Neural cell (in vitro differentiated cells): ENCODE results near the gene MGAT4B. TPM values are rescaled to one million over a fixed set of nuclear protein-coding genes. Genes with fewer than 3 reads are reported as not detected.

Experiments
- H2AFZ ChIP-seq: fragments of 200-600, 300-800 bp; sonication (generic), shearing (Covaris generic); 2 replicates; pipeline ENCODE4 v1.6.0; 2014; ENCODE audit warnings: low read depth, mild to moderate bottlenecking, antibody characterized with exemption, low read length, moderate library complexity
- H3F3A ChIP-seq: fragments of 200-600 bp; shearing (Covaris generic); 2 replicates; pipeline ENCODE4 v1.6.1; 2016; ENCODE audit warnings: mild to moderate bottlenecking, moderate library complexity, mixed read lengths, antibody characterized with exemption, low read length; ENCODE audit not compliant: insufficient read depth, poor library complexity, severe bottlenecking
- H3K27ac ChIP-seq: fragments of 200-600, 300-800 bp; sonication (generic), shearing (Covaris generic); 2 replicates; pipeline ENCODE4 v1.5.1; 2014; ENCODE audit warnings: mild to moderate bottlenecking, low read length, moderate library complexity
- H3K27me3 ChIP-seq: fragments of 300-800, 200-600 bp; sonication (generic), shearing (Covaris generic); 2 replicates; pipeline ENCODE4 v1.6.0; 2014; ENCODE audit warnings: mild to moderate bottlenecking, low read depth, low read length, moderate library complexity; ENCODE audit not compliant: insufficient read depth
- H3K36me3 ChIP-seq: fragments of 300-800, 200-600 bp; sonication (generic), shearing (Covaris generic); 2 replicates; pipeline ENCODE4 v1.5.1; 2014; ENCODE audit warnings: mild to moderate bottlenecking, antibody characterized with exemption, low read length, moderate library complexity; ENCODE audit not compliant: insufficient read depth
- H3K4me2 ChIP-seq: fragments of 300-800, 200-600 bp; sonication (generic), shearing (Covaris generic); 2 replicates; pipeline ENCODE4 v1.6.0; 2014; ENCODE audit warnings: mild to moderate bottlenecking, low read length
- H3K4me3 ChIP-seq: fragments of 300-800, 200-600 bp; sonication (generic), shearing (Covaris generic); 2 replicates; pipeline ENCODE4 v1.5.1; 2014; ENCODE audit warnings: mild to moderate bottlenecking, low read length, moderate library complexity
- H3K79me2 ChIP-seq: fragments of 200-600 bp; shearing (Covaris generic); replicated peaks from 2 replicates; pipeline ENCODE4 v1.6.0; 2014; ENCODE audit warnings: mild to moderate bottlenecking, low read length, moderate library complexity; ENCODE audit not compliant: insufficient read depth
- H3K9ac ChIP-seq: fragments of 300-800, 200-600 bp; sonication (generic), shearing (Covaris generic); 2 replicates; pipeline ENCODE4 v1.6.1; 2016; ENCODE audit warnings: mild to moderate bottlenecking, low read length, mixed read lengths
- H3K9me2 ChIP-seq: fragments of 200-600 bp; shearing (Covaris generic); 2 replicates; pipeline ENCODE4 v1.6.1; 2016; ENCODE audit warnings: mild to moderate bottlenecking, low read length, mixed read lengths; ENCODE audit not compliant: insufficient read depth
- H3K9me3 ChIP-seq: fragments of 200-600, 300-800 bp; sonication (generic), shearing (Covaris generic); 2 replicates; pipeline ENCODE4 v1.6.1; 2016; ENCODE audit warnings: mild to moderate bottlenecking, mixed run types, low read length, moderate library complexity, mixed read lengths
- H4K20me1 ChIP-seq: fragments of 200-600 bp; shearing (Covaris generic); 2 replicates; pipeline ENCODE4 v1.6.1; 2016; ENCODE audit warnings: mild to moderate bottlenecking, mixed run types; ENCODE audit not compliant: insufficient read depth
- CTCF ChIP-seq: fragments of 450-650 bp; IDR thresholded peaks from 2 replicates; pipeline ENCODE4 v1.5.1; 2014; ENCODE audit warnings: antibody characterized with exemption, mild to moderate bottlenecking, moderate library complexity; ENCODE audit not compliant: poor library complexity, severe bottlenecking
- EP300 ChIP-seq: fragments of 450-650 bp; conservative IDR thresholded peaks from 2 replicates; pipeline ENCODE4 v1.6.1; 2014; ENCODE audit warnings: antibody characterized with exemption, mild to moderate bottlenecking, moderate library complexity; ENCODE audit not compliant: poor library complexity, severe bottlenecking
- MXI1 ChIP-seq: fragments of 450-650 bp; conservative IDR thresholded peaks from 2 replicates; pipeline ENCODE4 v1.6.1; 2014; ENCODE audit warnings: antibody characterized with exemption, mild to moderate bottlenecking; ENCODE audit not compliant: poor library complexity, severe bottlenecking
- POLR2AphosphoS5 ChIP-seq: IDR thresholded peaks from 2 replicates; pipeline ENCODE4 v1.6.1; 2012
- REST ChIP-seq: IDR thresholded peaks from 2 replicates; pipeline ENCODE4 v1.6.1; 2012; ENCODE audit warnings: borderline replicate concordance
- polyA plus RNA-seq: library from polyadenylated mRNA; depleted of rRNA; stranded (reverse); fragments of >200 nt; gene quantifications from 2 replicates; pipeline ENCODE4 v1.2.3, GENCODE V29; 2014

Gene MGAT4B
- polyA plus RNA-seq, 1 donor from 2014 or later: 70.6 TPM

DNA sequence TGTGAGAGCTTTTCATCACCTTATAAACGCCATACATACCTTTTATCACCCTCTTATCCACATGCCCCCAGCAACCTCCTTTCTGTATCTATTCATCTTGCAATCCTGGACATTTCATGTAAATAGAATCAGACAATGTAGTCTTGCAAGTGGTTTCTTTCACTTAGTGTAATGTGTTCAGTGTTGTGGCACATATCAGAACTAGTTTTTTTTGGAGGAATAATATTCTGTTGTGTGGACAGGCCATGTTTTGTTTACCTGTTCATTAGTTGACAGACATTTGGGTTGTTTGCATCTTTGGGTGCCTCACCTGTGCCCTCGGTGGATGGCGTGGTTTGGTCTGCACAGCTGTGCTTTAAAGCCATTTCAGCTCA is 15.4 kb upstream of the MGAT4B start:
- peaks cover 4% of the 10 kb centered on the region for H3K27me3 ChIP-seq
- H3K9me3 ChIP-seq: no peaks in the 10 kb centered on the region
- H3K9ac ChIP-seq: peak overlapping the region; percentile 92
- no peaks in the 10 kb centered on the region for H4K20me1 ChIP-seq
- H3K79me2 ChIP-seq: peaks cover 12% of the 10 kb centered on the region
- TF ChIP-seq MXI1 (no peak), CTCF (no peak), EP300 (no peak)
- peak overlapping the region; percentile 99 for H3K4me3 ChIP-seq
- H3K9me2 ChIP-seq: no peaks in the 10 kb centered on the region
- no peaks in the 10 kb centered on the region for H3K36me3 ChIP-seq
- H2AFZ ChIP-seq: no peak overlapping the region
- no peak overlapping the region for H3K27ac ChIP-seq
- no peaks in the 10 kb centered on the region for H3F3A ChIP-seq
- H3K4me2 ChIP-seq: peak overlapping the region; percentile 75

DNA sequence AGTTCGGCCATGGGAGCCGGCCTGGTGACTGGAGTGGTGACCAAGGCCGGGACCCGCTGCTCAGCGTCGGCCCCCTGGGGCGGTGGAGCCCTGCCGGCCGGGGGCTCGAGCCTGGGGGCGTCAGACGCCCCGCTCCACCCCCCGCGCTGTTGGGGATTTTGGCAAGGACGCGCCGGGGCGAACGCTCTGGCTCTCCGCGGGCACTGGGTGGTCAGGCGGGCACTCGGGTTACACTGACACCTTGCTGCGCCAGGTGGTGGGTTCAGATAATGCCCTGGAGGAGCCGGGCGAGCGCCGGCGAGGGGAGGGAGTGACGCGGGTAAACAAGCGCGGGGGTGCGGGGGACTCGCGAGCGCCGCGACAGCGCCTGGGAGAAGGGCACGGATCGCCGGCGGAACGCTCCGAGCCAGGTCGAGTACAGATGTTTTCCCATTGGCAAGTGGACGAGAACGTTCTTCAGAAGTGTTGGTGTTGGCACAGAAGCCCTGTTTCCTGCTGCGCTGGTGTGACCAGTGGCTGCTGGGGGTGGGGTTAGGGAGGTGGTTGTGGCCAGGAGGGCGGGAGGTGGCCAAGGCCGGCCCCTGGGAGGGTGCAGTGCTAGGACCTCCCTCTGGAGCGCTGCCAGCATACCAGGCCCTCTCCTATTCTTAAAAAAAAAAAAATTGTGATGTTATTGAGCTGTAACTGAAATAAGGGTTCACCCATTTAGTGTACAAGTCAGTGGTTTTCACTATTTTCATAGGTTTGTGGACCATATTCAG is 14.8 kb upstream of the MGAT4B start:
- Histone ChIP-seq H3F3A (no peaks in the 10 kb centered on the region), H3K79me2 (peaks cover 12% of the 10 kb centered on the region), H3K27me3 (peaks cover 4% of the 10 kb centered on the region), H2AFZ (no peak overlapping the region), H3K27ac (peak overlapping the region; percentile 80), H3K36me3 (no peaks in the 10 kb centered on the region), H4K20me1 (no peaks in the 10 kb centered on the region), H3K9ac (peak overlapping the region; percentile 92), H3K4me2 (peak overlapping the region; percentile 75), H3K9me2 (no peaks in the 10 kb centered on the region), H3K4me3 (peak overlapping the region; percentile 99), H3K9me3 (no peaks in the 10 kb centered on the region)
- peak; percentile 22 for TF ChIP-seq CTCF
- TF ChIP-seq REST: no peak
- peak; percentile 63 for TF ChIP-seq POLR2AphosphoS5
